ENCODE data around the gene CLCF1. TPM values are rescaled to one million over a fixed set of nuclear protein-coding genes. Genes with fewer than 3 reads are reported as not detected.

The CLCF1 gene
- total and polyA plus RNA-seq, 10 of the 15 experiments (the other 5 are each of a cell fraction or from before 2014, with no cell fraction given): 0.16 to 2.1 (median 0.63) TPM; not detected in 1

DNA sequence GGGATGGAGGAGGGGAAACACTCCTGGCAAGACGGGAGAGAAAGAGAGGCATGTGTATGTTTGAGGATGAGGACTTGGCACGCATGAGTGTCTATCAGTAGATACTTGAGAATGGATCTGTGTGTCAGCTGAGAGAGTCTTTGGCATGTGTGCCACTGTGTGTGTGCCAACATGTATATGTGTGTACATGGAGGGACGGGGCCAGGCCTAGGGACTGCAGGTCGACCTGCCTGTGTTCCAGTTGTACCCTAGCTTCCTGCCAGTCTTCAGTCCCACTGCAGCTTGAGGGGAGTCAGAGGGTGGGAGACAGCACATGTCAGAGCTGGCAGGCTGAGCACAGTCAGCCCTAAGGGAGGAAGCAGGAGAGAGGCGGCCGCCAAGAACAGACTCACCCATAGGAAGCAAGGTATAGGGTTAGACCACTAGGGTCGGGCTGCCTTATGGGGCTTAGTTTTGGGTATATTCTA is 5.6 kb downstream of the CLCF1 start:
- TF ChIP-seq TAF1 (IDR thresholded peaks at IDR 0.05; ENCODE audit: borderline replicate concordance, low read depth, low read length): no peak
- TF ChIP-seq ESRRA (IDR thresholded peaks at IDR 0.05; ENCODE audit: low read length): no peak
- TF ChIP-seq, protein P1, sequence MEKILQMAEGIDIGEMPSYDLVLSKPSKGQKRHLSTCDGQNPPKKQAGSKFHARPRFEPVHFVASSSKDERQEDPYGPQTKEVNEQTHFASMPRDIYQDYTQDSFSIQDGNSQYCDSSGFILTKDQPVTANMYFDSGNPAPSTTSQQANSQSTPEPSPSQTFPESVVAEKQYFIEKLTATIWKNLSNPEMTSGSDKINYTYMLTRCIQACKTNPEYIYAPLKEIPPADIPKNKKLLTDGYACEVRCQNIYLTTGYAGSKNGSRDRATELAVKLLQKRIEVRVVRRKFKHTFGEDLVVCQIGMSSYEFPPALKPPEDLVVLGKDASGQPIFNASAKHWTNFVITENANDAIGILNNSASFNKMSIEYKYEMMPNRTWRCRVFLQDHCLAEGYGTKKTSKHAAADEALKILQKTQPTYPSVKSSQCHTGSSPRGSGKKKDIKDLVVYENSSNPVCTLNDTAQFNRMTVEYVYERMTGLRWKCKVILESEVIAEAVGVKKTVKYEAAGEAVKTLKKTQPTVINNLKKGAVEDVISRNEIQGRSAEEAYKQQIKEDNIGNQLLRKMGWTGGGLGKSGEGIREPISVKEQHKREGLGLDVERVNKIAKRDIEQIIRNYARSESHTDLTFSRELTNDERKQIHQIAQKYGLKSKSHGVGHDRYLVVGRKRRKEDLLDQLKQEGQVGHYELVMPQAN (conservative IDR thresholded peaks at IDR 0.05): no peak
- no peak for TF ChIP-seq PML (IDR thresholded peaks at IDR 0.05; ENCODE audit: low read length)
- no peak for TF ChIP-seq CEBPB (IDR thresholded peaks at IDR 0.05; ENCODE audit: borderline replicate concordance in 1 of 2, low read depth in 2 of 2, low read length in 2 of 2)
- TF ChIP-seq NFYA (IDR thresholded peaks at IDR 0.05; ENCODE audit: borderline replicate concordance, low read depth, low read length): no peak
- TF ChIP-seq SMC3 (IDR thresholded peaks at IDR 0.05; ENCODE audit: borderline replicate concordance, low read length): no peak
- no peak for TF ChIP-seq HCFC1 (IDR thresholded peaks at IDR 0.05; ENCODE audit: low read length)
- TF ChIP-seq JUNB (IDR thresholded peaks at IDR 0.05): no peak
- no peak for TF ChIP-seq MYB (IDR thresholded peaks at IDR 0.05; ENCODE audit: borderline replicate concordance, low read depth, low read length)
- no peak for TF ChIP-seq IKZF1 (conservative IDR thresholded peaks at IDR 0.05)
- TF ChIP-seq SREBF1 (IDR thresholded peaks at IDR 0.05; ENCODE audit: low read length): no peak
- TF ChIP-seq, protein P2, sequence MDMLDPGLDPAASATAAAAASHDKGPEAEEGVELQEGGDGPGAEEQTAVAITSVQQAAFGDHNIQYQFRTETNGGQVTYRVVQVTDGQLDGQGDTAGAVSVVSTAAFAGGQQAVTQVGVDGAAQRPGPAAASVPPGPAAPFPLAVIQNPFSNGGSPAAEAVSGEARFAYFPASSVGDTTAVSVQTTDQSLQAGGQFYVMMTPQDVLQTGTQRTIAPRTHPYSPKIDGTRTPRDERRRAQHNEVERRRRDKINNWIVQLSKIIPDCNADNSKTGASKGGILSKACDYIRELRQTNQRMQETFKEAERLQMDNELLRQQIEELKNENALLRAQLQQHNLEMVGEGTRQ (IDR thresholded peaks at IDR 0.05; ENCODE audit: borderline replicate concordance, low read depth, low read length): no peak
- no peak for TF ChIP-seq RB1 (IDR thresholded peaks at IDR 0.05; ENCODE audit: borderline replicate concordance)
- TF ChIP-seq, protein P3, sequence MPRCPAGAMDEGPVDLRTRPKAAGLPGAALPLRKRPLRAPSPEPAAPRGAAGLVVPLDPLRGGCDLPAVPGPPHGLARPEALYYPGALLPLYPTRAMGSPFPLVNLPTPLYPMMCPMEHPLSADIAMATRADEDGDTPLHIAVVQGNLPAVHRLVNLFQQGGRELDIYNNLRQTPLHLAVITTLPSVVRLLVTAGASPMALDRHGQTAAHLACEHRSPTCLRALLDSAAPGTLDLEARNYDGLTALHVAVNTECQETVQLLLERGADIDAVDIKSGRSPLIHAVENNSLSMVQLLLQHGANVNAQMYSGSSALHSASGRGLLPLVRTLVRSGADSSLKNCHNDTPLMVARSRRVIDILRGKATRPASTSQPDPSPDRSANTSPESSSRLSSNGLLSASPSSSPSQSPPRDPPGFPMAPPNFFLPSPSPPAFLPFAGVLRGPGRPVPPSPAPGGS (IDR thresholded peaks at IDR 0.05; ENCODE audit: borderline replicate concordance, insufficient read depth, low read depth, low read length, poor library complexity, severe bottlenecking): no peak
- TF ChIP-seq BRCA1 (IDR thresholded peaks at IDR 0.05; ENCODE audit: low read depth, low read length): no peak
- no peak for TF ChIP-seq ZNF274 (IDR thresholded peaks at IDR 0.05; ENCODE audit: insufficient read depth, insufficient read length)
- no peak for TF ChIP-seq CHD4 (IDR thresholded peaks at IDR 0.05)
- no peak for TF ChIP-seq ZSCAN29 (IDR thresholded peaks at IDR 0.05)
- TF ChIP-seq NFXL1 (IDR thresholded peaks at IDR 0.05; ENCODE audit: borderline replicate concordance): no peak
- no peak overlapping the region for H3K27ac ChIP-seq (ENCODE audit: control insufficient read depth, insufficient read depth)
- H3K79me2 ChIP-seq (ENCODE audit: control insufficient read depth, insufficient read depth, low read length): no peaks in the 10 kb centered on the region
- H3K9me3 ChIP-seq (replicated peaks; ENCODE audit: control insufficient read depth, insufficient read depth, low read length): no peaks in the 10 kb centered on the region
- no peak for FAIRE-seq
- POLR2A ChIA-PET: interaction anchor here (5.1 kb wide), 1 partner anchor 13 kb away, joined by 42 read pairs; the partner anchor contains the start of gene POLD4
- CTCF ChIA-PET: interaction anchor here (25.5 to 26.2 kb wide), 2 partner anchors 6 to 12 kb away, joined by 1301 read pairs; partner anchors contain the start of genes CLCF1, POLD4 and RAD9A
- WGBS (ENCODE audit: insufficient coverage, insufficient replicate concordance, low lambda C conversion rate, missing lambda C conversion rate): 79% methylated on average over 6 of the region's 7 CpGs
- RAD21 ChIA-PET (ENCODE audit: unreplicated experiment): interaction anchor here (0.7 to 0.8 kb wide), 2 partner anchors 11 to 15 kb away, joined by 3 read pairs; no protein-coding TSS in a partner anchor
- H3K4me3 ChIP-seq: no peak overlapping the region
- H3K36me3 ChIP-seq (ENCODE audit: control insufficient read depth in 2 of 2, insufficient read depth in 2 of 2, low read length in 1 of 2): no peaks in the 10 kb centered on the region
- H4K20me1 ChIP-seq (ENCODE audit: control insufficient read depth, insufficient read depth): peaks cover 8% of the 10 kb centered on the region; the same call in 1 of the 2 replicates
- intact Hi-C loops (cut with micrococcal nuclease; ENCODE audit: unreplicated experiment) (no loop called here), in situ Hi-C loops (cut with MboI) (no loop called here)
- H3K4me1 ChIP-seq (ENCODE audit: control insufficient read depth, insufficient read depth, low read length): peaks cover 19% of the 10 kb centered on the region
- no peak overlapping the region for H3K9ac ChIP-seq (ENCODE audit: control insufficient read depth, insufficient read depth, low read length)
- no peak overlapping the region for H3K4me2 ChIP-seq (ENCODE audit: control insufficient read depth, insufficient read depth)
- DNase-seq (ENCODE audit: low read depth, low spot score): no peak
- no peak for ATAC-seq
- peaks cover 1 to 4% of the 10 kb centered on the region in 2 experiments; a peak in 3 of 4 replicates for H3K27me3 ChIP-seq (replicated peaks in 1 of 2; ENCODE audit: control insufficient read depth in 2 of 2, insufficient read depth in 2 of 2, low read length in 1 of 2)
- H2AFZ ChIP-seq (ENCODE audit: control insufficient read depth, low read depth, low read length): no peak overlapping the region
- SMC1A ChIA-PET (ENCODE audit: uncharacterized antibody, unreplicated experiment): interaction anchor here (21.3 kb wide), 1 partner anchor 12 kb away, joined by 646 read pairs; the partner anchor contains the start of gene POLD4
- BruUV-seq (replicated peaks): no TSS peak
